Activated CD4-positive, alpha-beta T cell treated with anti-CD3 and anti-CD28 coated beads for 36 hours (primary cell): ENCODE measurements around the gene LYZL4. TPM values are rescaled to one million over a fixed set of nuclear protein-coding genes. Genes with fewer than 3 reads are reported as not detected.

Source experiments
- ATAC-seq: fragments of 200-7000 bp; cut with Tn5 transposase; one replicate; pipeline ENCODE4 v1.10.0; 2021; ENCODE audit warnings: mild to moderate bottlenecking, moderate library complexity
- CTCF ChIA-PET: fragments of 350-600 bp; sonication (Branson Sonifier 250); formaldehyde crosslinking; loops from one replicate; lab custom pipeline; 2021; ENCODE audit warnings: antibody characterized with exemption; lab: Charles Lee
- POLR2A ChIA-PET: fragments of 350-600 bp; sonication (Branson Sonifier 250); formaldehyde crosslinking; loops from one replicate; lab custom pipeline; 2021; ENCODE audit warnings: antibody characterized with exemption, inconsistent platforms; lab: Charles Lee
- DNase-seq: peaks from one replicate; pipeline ENCODE4 v3.0.0-alpha.2; 2020
- H3K27ac Mint-ChIP-seq: one replicate; pipeline ENCODE4 v1.8.0; 2021; ENCODE audit warnings: mixed read lengths
- H3K27me3 Mint-ChIP-seq: one replicate; pipeline ENCODE4 v1.8.0; 2021; ENCODE audit warnings: mixed read lengths
- H3K36me3 Mint-ChIP-seq: one replicate; pipeline ENCODE4 v1.8.0; 2021; ENCODE audit warnings: low read depth, mixed read lengths
- H3K4me1 Mint-ChIP-seq: one replicate; pipeline ENCODE4 v1.8.0; 2021; ENCODE audit warnings: mixed read lengths
- H3K4me3 Mint-ChIP-seq: one replicate; pipeline ENCODE4 v1.8.0; 2021; ENCODE audit warnings: mild to moderate bottlenecking, moderate library complexity, mixed read lengths
- H3K9me3 Mint-ChIP-seq: one replicate; pipeline ENCODE4 v1.8.0; 2021; ENCODE audit warnings: low read depth, mixed read lengths
- intact Hi-C, 2 experiments: fragments of 100-400 bp; cut with DNase I in 1 of 2; cut with micrococcal nuclease in 1 of 2; formaldehyde crosslinking; loops; one replicate each; pipeline versions ENCODE4 v1.14.2 to v1.15.1; 2022 to 2024; cut with DNase I, micrococcal nuclease
- total RNA-seq, 2 experiments: library from RNA; stranded (reverse); gene quantifications; one replicate each; pipeline ENCODE4 v1.2.3, GENCODE V29; 2021

The LYZL4 gene
- total RNA-seq, 2 experiments from 2014 or later = not detected

DNA sequence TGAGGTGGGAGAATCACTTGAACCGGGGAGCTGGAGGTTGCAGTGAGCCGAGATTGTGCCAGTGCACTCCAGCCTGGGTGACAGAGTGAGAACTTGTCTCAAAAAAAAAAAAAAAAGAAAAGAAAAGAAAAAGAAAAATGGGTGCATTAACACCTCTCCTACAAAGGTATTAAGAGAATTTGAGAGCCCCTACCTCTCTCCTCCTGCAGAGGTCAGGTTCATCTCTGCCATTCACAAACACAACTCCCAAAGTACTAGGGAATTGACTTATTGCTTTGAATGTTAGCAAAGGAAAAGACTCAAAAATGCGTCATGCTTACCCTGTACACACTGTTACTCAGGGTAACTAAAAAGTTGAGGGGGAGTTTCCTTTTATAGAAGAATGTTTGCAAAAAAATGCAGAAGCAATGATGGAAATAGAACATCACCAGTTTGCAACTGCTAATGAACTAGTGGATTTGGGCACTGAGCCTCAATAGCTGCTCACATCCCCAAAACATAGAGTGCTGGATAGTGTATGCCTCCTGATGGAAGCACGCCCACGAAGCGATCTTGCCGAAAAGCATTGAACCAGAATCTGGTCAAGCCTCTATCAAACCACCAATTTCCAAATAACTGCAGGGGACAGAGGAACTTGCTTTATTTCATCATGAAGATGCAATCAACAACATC is 15.5 kb upstream of the LYZL4 start:
- Mint-ChIP-seq H3K36me3 (no peaks in the 10 kb centered on the region), H3K9me3 (no peaks in the 10 kb centered on the region), H3K27ac (no peak overlapping the region), H3K4me1 (no peaks in the 10 kb centered on the region), H3K27me3 (no peaks in the 10 kb centered on the region), H3K4me3 (no peak overlapping the region)
- intact Hi-C loops = no loop called here
- POLR2A ChIA-PET = no interaction called here
- CTCF ChIA-PET = no interaction called here
- ATAC-seq (no peak), DNase-seq (no peak)

DNA sequence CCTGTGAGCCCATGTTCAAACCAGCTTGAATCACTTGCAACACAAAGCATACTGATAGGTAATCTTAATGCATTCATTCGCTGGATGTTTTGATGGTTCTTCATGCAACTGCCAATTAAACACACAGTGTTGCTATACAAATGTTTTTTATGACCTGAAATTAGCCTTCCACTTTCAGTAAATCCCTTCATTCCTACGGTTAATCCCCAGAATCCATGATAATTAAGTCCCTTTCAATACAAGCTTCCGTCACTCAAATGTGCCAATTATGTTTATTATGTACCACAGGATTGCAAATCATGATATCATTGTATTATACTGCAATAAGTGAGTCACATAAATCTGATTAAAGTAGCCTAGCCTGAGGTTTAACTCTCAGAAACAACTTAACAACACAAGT is 14.5 kb upstream of the LYZL4 start:
- no peak for DNase-seq
- H3K27me3 Mint-ChIP-seq = no peaks in the 10 kb centered on the region
- H3K9me3 Mint-ChIP-seq = no peaks in the 10 kb centered on the region
- no peak for ATAC-seq
- no peak overlapping the region for H3K27ac Mint-ChIP-seq
- H3K4me1 Mint-ChIP-seq = no peaks in the 10 kb centered on the region
- H3K4me3 Mint-ChIP-seq = no peak overlapping the region
- H3K36me3 Mint-ChIP-seq = no peaks in the 10 kb centered on the region
- POLR2A ChIA-PET = no interaction called here
- intact Hi-C loops = no loop called here
- CTCF ChIA-PET = interaction anchor here (0.6 to 1.1 kb wide), 3 partner anchors 19 to 90 kb away, joined by 3 read pairs; no protein-coding TSS in a partner anchor

- no peak overlapping the region for H3K4me3 Mint-ChIP-seq
- ChIA-PET POLR2A (no interaction called here), CTCF (interaction anchor here (1.0 kb wide), 1 partner anchor 13 kb away, joined by 4 read pairs; no protein-coding TSS in a partner anchor)
- H3K27ac Mint-ChIP-seq = no peak overlapping the region
- no peaks in the 10 kb centered on the region for H3K27me3 Mint-ChIP-seq
- H3K9me3 Mint-ChIP-seq = no peaks in the 10 kb centered on the region
- no peak for DNase-seq
- intact Hi-C loops = no loop called here
- no peaks in the 10 kb centered on the region for H3K4me1 Mint-ChIP-seq
- H3K36me3 Mint-ChIP-seq = no peaks in the 10 kb centered on the region
- no peak for ATAC-seq
These were observed 11.7 kb upstream of the LYZL4 start for GRCh38 chr3:42421818-42422796.

- H3K4me3 Mint-ChIP-seq = no peak overlapping the region
- CTCF ChIA-PET = interaction anchor here (0.7 kb wide), 1 partner anchor 205 kb away, joined by 3 read pairs; no protein-coding TSS in a partner anchor
These were observed 9.2 kb upstream of the LYZL4 start for GRCh38 chr3:42419563-42419962.

DNA sequence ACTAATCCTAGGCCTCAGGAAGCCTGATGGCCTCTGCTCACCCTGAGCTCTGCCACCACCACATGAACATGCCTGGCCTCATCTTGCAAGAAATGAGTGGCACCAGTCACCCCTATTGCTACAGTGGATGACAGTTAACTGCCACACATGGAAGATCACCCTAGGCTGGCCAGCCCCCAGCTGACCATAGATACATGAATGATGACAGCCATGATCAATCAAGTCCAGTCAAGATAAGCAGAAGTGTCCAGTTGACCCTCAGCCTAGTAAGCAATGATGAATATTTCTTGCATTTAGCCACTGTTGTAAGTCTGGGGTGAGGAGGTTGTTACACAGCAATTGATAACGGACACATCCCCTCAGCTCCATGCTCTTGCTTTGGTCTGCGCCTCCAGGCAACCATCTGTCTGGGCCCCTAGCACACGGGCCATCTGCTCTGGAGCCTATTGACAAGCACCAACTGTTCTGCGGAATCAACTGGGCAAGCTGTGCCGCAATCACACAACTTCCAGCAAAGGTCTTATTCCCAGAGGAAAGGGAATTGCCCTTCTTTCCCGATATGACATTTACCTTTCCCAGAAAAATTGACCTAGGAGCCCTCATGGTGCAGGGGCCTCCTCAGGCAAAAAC is 2.2 kb upstream of the LYZL4 start:
- intact Hi-C loops = no loop called here
- H3K4me3 Mint-ChIP-seq = no peak overlapping the region
- H3K36me3 Mint-ChIP-seq = no peaks in the 10 kb centered on the region
- no peak overlapping the region for H3K27ac Mint-ChIP-seq
- POLR2A ChIA-PET = no interaction called here
- DNase-seq (no peak), ATAC-seq (no peak)
- CTCF ChIA-PET = interaction anchor here (0.6 to 1.3 kb wide), 2 partner anchors 166 to 927 kb away, joined by 3 to 4 read pairs; no protein-coding TSS in a partner anchor
- peaks cover 5% of the 10 kb centered on the region for H3K27me3 Mint-ChIP-seq
- no peaks in the 10 kb centered on the region for H3K9me3 Mint-ChIP-seq
- H3K4me1 Mint-ChIP-seq = no peaks in the 10 kb centered on the region

More at GRCh38 chr3:42419563-42419962, 9.2 kb upstream of the LYZL4 start:
- intact Hi-C loops = no loop called here
- Mint-ChIP-seq H3K9me3 (no peaks in the 10 kb centered on the region), H3K27ac (no peak overlapping the region), H3K36me3 (no peaks in the 10 kb centered on the region), H3K4me1 (no peaks in the 10 kb centered on the region), H3K27me3 (peaks cover 2% of the 10 kb centered on the region)
- DNase-seq (no peak), ATAC-seq (no peak)
- POLR2A ChIA-PET = interaction anchor here (0.7 kb wide), 1 partner anchor 44 kb away, joined by 4 read pairs; no protein-coding TSS in a partner anchor

- no peak overlapping the region for H3K27ac Mint-ChIP-seq
- no peaks in the 10 kb centered on the region for H3K4me1 Mint-ChIP-seq
- no peaks in the 10 kb centered on the region for H3K36me3 Mint-ChIP-seq
- ChIA-PET POLR2A (no interaction called here), CTCF (interaction anchor here (1.3 kb wide), 1 partner anchor 164 kb away, joined by 4 read pairs; no protein-coding TSS in a partner anchor)
- intact Hi-C loops = no loop called here
- DNase-seq = no peak
- no peak for ATAC-seq
- H3K9me3 Mint-ChIP-seq = no peaks in the 10 kb centered on the region
- peaks cover 5% of the 10 kb centered on the region for H3K27me3 Mint-ChIP-seq
- no peak overlapping the region for H3K4me3 Mint-ChIP-seq
These were observed 1.0 kb upstream of the LYZL4 start for GRCh38 chr3:42411429-42411828.

- H3K27me3 Mint-ChIP-seq = no peaks in the 10 kb centered on the region
- H3K9me3 Mint-ChIP-seq = no peaks in the 10 kb centered on the region
- H3K4me3 Mint-ChIP-seq = no peak overlapping the region
- ChIA-PET POLR2A (no interaction called here), CTCF (interaction anchor here (0.6 kb wide), 1 partner anchor 73 kb away, joined by 3 read pairs; no protein-coding TSS in a partner anchor)
- peaks cover 4% of the 10 kb centered on the region for H3K4me1 Mint-ChIP-seq
- no peak overlapping the region for H3K27ac Mint-ChIP-seq
- DNase-seq (no peak), ATAC-seq (no peak)
- no peaks in the 10 kb centered on the region for H3K36me3 Mint-ChIP-seq
- intact Hi-C loops = no loop called here
These were observed 2.3 kb downstream of the LYZL4 start for GRCh38 chr3:42408156-42408555.

DNA sequence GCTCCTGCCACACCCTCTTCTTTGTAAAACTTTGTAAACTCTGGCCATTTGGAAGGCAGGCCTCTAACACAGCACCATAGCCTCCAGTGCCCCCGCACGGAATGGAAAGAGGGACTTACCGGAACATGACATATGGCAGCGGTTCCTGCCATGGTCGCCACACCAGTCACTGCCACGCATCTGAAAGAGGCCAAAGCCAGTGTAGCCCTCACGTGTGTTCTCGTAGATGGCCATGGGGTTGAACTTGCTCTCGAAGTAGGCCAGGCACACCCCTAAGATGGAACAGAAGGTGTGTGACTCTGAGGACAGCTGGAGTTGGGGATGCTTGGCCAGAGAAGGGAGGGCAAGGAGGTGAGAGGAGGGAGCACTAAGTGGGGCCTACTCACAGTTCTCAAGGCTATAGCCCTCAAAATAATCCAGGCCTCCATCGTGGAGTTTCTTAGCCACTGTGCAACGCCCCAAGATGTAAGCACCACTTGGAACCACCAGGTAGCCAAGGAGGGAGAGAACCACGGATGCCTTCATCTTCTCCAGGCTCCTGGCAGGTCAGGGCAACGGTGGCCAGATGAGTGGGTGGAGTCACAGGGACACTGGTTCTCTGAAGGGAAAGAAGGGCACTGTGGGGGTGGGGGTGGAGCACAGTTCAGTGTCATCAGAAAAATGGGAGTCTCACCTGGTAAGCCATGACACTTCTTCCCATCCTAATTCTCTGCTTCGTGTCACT is 3.5 kb downstream of the LYZL4 start:
- no peak overlapping the region for H3K27ac Mint-ChIP-seq
- ChIA-PET POLR2A (no interaction called here), CTCF (no interaction called here)
- ATAC-seq (no peak), DNase-seq (no peak)
- H3K36me3 Mint-ChIP-seq = no peaks in the 10 kb centered on the region
- H3K4me1 Mint-ChIP-seq = peaks cover 4% of the 10 kb centered on the region
- H3K9me3 Mint-ChIP-seq = no peaks in the 10 kb centered on the region
- H3K4me3 Mint-ChIP-seq = no peak overlapping the region
- intact Hi-C loops = no loop called here
- no peaks in the 10 kb centered on the region for H3K27me3 Mint-ChIP-seq

DNA sequence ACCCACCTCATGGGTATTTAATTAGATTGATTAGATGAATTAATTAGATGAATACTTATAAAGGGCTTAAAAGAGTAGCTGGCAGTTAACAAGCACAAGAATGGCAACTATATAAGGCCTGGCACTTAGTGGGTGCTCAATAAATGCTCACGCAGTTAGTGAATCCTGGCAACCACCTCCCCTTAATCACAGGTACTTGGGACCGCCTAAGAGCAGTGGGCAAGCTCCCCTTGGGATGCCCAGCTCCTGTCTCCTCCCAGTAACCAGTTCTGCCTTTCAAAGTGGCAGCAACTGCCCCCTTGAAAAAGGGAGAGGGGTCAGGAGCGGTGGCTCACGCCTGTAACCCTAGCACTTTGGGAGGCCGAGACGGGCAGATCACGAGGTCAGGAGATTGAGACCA is 4.6 kb downstream of the LYZL4 start:
- intact Hi-C loops = no loop called here
- Mint-ChIP-seq H3K27me3 (no peaks in the 10 kb centered on the region), H3K36me3 (no peaks in the 10 kb centered on the region), H3K9me3 (no peaks in the 10 kb centered on the region), H3K4me1 (peaks cover 4% of the 10 kb centered on the region), H3K27ac (no peak overlapping the region), H3K4me3 (no peak overlapping the region)
- DNase-seq = no peak
- CTCF ChIA-PET = interaction anchor here (0.6 to 1.1 kb wide), 3 partner anchors 26 to 1751 kb away, joined by 4 to 5 read pairs (median 4); no protein-coding TSS in a partner anchor
- ATAC-seq = no peak
- POLR2A ChIA-PET = no interaction called here

- CTCF ChIA-PET = no interaction called here
- intact Hi-C loops = no loop called here
- peak; percentile 17 for DNase-seq
- Mint-ChIP-seq H3K27me3 (no peaks in the 10 kb centered on the region), H3K4me3 (no peak overlapping the region), H3K4me1 (peaks cover 4% of the 10 kb centered on the region), H3K9me3 (no peaks in the 10 kb centered on the region), H3K36me3 (no peaks in the 10 kb centered on the region), H3K27ac (no peak overlapping the region)
- POLR2A ChIA-PET = no interaction called here
- no peak for ATAC-seq
These were observed 6.7 kb downstream of the LYZL4 start for GRCh38 chr3:42403737-42404136.
